ENCODE measurements around the gene NTPCR. TPM values are rescaled to one million over a fixed set of nuclear protein-coding genes. Genes with fewer than 3 reads are reported as not detected.
"Not testable (repeated sequence)": the region's sequence is repeated elsewhere in the genome, so short reads cannot be mapped to it uniquely, and the experiment has no call there.

Gene NTPCR
- total RNA-seq, 1 donor from 2014 or later, result 57.1 TPM

DNA sequence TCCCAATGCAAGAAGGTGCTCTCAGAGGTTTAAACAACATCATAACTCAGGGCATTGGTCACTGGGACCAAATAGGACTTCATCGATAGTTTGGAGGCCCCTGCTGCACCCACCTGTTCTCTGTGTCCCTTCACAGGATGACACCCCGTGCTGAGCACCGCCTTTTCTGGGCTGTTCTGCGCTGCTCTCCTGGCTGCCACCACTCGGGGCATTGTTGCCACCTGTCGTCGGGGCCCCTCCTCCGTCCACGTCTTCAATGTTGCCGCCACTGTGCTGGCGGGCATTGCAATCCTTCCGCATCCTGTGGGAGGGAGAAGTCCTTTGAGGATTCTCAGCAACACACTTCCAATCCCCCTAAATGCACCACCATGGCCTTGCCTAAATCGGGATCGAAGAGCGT is 47.7 kb downstream of the NTPCR start:
- Mint-ChIP-seq H3K27ac (ENCODE audit: unreplicated experiment) (no peak overlapping the region), H3K4me1 (ENCODE audit: unreplicated experiment) (no peaks in the 10 kb centered on the region), H3K36me3 (ENCODE audit: low read depth, unreplicated experiment) (peaks cover 45% of the 10 kb centered on the region), H3K4me3 (ENCODE audit: unreplicated experiment) (no peak overlapping the region), H3K9me3 (ENCODE audit: unreplicated experiment) (peaks cover 11% of the 10 kb centered on the region), H3K27me3 (ENCODE audit: unreplicated experiment) (no peaks in the 10 kb centered on the region)
- no peak for TF ChIP-seq CTCF (IDR thresholded peaks at IDR 0.05; ENCODE audit: unreplicated experiment)
- DNase-seq (ENCODE audit: low spot score), result no peak

- Mint-ChIP-seq H3K9me3 (ENCODE audit: unreplicated experiment) (peaks cover 8% of the 10 kb centered on the region), H3K4me1 (ENCODE audit: unreplicated experiment) (no peaks in the 10 kb centered on the region), H3K27ac (ENCODE audit: unreplicated experiment) (no peak overlapping the region), H3K4me3 (ENCODE audit: unreplicated experiment) (peak overlapping the region; percentile 29), H3K27me3 (ENCODE audit: unreplicated experiment) (no peaks in the 10 kb centered on the region), H3K36me3 (ENCODE audit: low read depth, unreplicated experiment) (peaks cover 40% of the 10 kb centered on the region)
- TF ChIP-seq CTCF (IDR thresholded peaks at IDR 0.05; ENCODE audit: unreplicated experiment), result no peak
- DNase-seq (ENCODE audit: low spot score), result no peak
These were observed 48.2 kb downstream of the NTPCR start for GRCh38 chr1:232998646-232999045.

DNA sequence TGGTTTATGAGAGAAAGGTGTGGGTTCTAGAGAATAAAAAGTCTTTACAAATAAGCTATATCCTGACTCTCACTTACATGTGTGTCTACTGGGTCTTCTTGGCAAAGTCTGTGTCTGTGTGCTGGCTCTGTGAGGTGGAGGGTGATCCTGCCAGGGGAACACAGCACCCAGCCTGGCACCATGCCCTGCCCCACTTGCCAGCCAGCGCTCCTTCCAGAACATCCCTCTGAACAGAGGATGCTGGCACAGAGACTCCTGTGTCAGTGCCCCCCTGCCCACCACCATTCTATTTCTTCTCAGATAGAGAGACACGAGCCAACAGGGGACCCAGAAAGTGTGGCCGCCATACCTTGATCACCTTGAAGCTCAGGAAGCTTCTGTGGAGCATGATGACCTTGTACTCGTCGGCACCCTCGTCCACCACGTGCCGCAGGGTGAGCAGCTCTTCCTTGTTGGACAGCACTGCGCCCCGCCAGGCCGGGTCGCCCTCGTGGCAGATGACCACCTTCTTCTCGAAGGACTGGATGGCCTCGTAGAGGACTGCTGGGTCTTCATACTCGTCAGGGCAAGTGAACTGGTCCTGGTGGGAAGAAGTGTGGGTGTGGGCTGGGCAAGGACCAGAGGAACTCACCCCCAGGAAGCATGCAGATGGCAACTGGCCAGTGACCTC is 49.7 kb downstream of the NTPCR start:
- Mint-ChIP-seq H3K9me3 (ENCODE audit: unreplicated experiment) (no peaks in the 10 kb centered on the region), H3K36me3 (ENCODE audit: low read depth, unreplicated experiment) (peaks cover 27% of the 10 kb centered on the region), H3K27me3 (ENCODE audit: unreplicated experiment) (no peaks in the 10 kb centered on the region), H3K4me1 (ENCODE audit: unreplicated experiment) (no peaks in the 10 kb centered on the region), H3K4me3 (ENCODE audit: unreplicated experiment) (no peak overlapping the region), H3K27ac (ENCODE audit: unreplicated experiment) (no peak overlapping the region)
- DNase-seq (ENCODE audit: low spot score), result no peak
- TF ChIP-seq CTCF (IDR thresholded peaks at IDR 0.05; ENCODE audit: unreplicated experiment), result no peak

DNA sequence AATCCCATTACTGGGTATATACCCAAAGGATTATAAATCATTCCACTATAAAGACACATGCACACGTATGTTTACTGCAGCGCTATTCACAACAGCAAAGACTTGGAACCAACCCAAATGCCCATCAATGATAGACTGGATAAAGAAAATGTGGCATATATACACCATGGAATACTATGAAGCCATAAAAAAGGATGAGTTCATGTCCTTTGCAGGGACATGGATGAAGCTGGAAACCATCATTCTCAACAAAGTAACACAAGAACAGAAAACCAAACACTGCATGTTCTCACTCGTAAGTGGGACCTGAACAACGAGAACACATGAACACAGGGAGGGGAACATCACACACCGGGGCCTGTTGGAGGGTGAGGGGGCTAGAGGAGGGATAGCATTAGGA is 53.2 kb downstream of the NTPCR start:
- not testable (repeated sequence) for H3K4me3 Mint-ChIP-seq (ENCODE audit: unreplicated experiment); DNase-seq (ENCODE audit: low spot score); H3K9me3 Mint-ChIP-seq (ENCODE audit: unreplicated experiment); H3K36me3 Mint-ChIP-seq (ENCODE audit: low read depth, unreplicated experiment); H3K27me3 Mint-ChIP-seq (ENCODE audit: unreplicated experiment); H3K4me1 Mint-ChIP-seq (ENCODE audit: unreplicated experiment); H3K27ac Mint-ChIP-seq (ENCODE audit: unreplicated experiment)

GRCh38 chr1:233004451-233004850 is 54.0 kb downstream of the NTPCR start:
- Mint-ChIP-seq H3K27me3 (ENCODE audit: unreplicated experiment) (peaks cover 2% of the 10 kb centered on the region), H3K27ac (ENCODE audit: unreplicated experiment) (no peak overlapping the region), H3K4me3 (ENCODE audit: unreplicated experiment) (no peak overlapping the region), H3K4me1 (ENCODE audit: unreplicated experiment) (peaks cover 5% of the 10 kb centered on the region), H3K9me3 (ENCODE audit: unreplicated experiment) (no peaks in the 10 kb centered on the region), H3K36me3 (ENCODE audit: low read depth, unreplicated experiment) (peaks cover 4% of the 10 kb centered on the region)
- DNase-seq (ENCODE audit: low spot score), result no peak
- no peak for TF ChIP-seq CTCF (IDR thresholded peaks at IDR 0.05; ENCODE audit: unreplicated experiment)

Data from endothelial cell (in vitro differentiated cells).